ENCODE results near the gene ARFIP2. TPM values are rescaled to one million over a fixed set of nuclear protein-coding genes. Genes with fewer than 3 reads are reported as not detected.

Gene ARFIP2
- total RNA-seq, 1 experiment from 2014 or later: 100 TPM

- H3K27ac Mint-ChIP-seq (ENCODE audit: unreplicated experiment): no peak overlapping the region
- intact Hi-C loops (cut with micrococcal nuclease; ENCODE audit: unreplicated experiment): loop anchor here (1.0 kb wide), 1 partner anchor 11 kb away; no protein-coding TSS in a partner anchor
- peaks cover 11% of the 10 kb centered on the region; the same call in 1 of the 2 replicates for H3K4me1 ChIP-seq
- no TSS peak for BruUV-seq (replicated peaks)
- no peaks in the 10 kb centered on the region for H3K9me3 ChIP-seq
- POLR2A ChIA-PET: no interaction called here
- peaks cover 14% of the 10 kb centered on the region for H3K4me1 Mint-ChIP-seq (ENCODE audit: low read depth, unreplicated experiment)
- TF ChIP-seq CTCF (IDR thresholded peaks at IDR 0.05; ENCODE audit: insufficient read depth in 1 of 2, low read depth in 1 of 2, low read length in 1 of 2, severe bottlenecking in 1 of 2, unreplicated experiment in 1 of 2): no peak
- DNase-seq: no peak
- CTCF ChIA-PET: no interaction called here
- peaks cover 1% of the 10 kb centered on the region; the same call in 1 of the 2 replicates for H3K36me3 ChIP-seq (ENCODE audit: control insufficient read depth, insufficient read depth, low read length)
- H3K9me3 Mint-ChIP-seq (ENCODE audit: unreplicated experiment): no peaks in the 10 kb centered on the region
- H3K27me3 ChIP-seq (replicated peaks; ENCODE audit: control insufficient read depth, insufficient read depth, low read length): no peaks in the 10 kb centered on the region
- H3K4me3 ChIP-seq (ENCODE audit: low read depth, low read length): no peak overlapping the region
- no peak overlapping the region for H3K4me3 Mint-ChIP-seq (ENCODE audit: unreplicated experiment)
- H3K36me3 Mint-ChIP-seq (ENCODE audit: insufficient read depth, unreplicated experiment): peaks cover 23% of the 10 kb centered on the region
- no peaks in the 10 kb centered on the region for H3K27me3 Mint-ChIP-seq (ENCODE audit: insufficient read depth, unreplicated experiment)
Observed at GRCh38 chr11:6469599-6469998, 11.5 kb downstream of the ARFIP2 start.

GRCh38 chr11:6468712-6469495 is 12.2 kb downstream of the ARFIP2 start:
- TF ChIP-seq CTCF (IDR thresholded peaks at IDR 0.05; ENCODE audit: insufficient read depth in 1 of 2, low read depth in 1 of 2, low read length in 1 of 2, severe bottlenecking in 1 of 2, unreplicated experiment in 1 of 2): no peak
- peaks cover 1% of the 10 kb centered on the region; the same call in 1 of the 2 replicates for H3K36me3 ChIP-seq (ENCODE audit: control insufficient read depth, insufficient read depth, low read length)
- no peaks in the 10 kb centered on the region for H3K27me3 Mint-ChIP-seq (ENCODE audit: insufficient read depth, unreplicated experiment)
- no peaks in the 10 kb centered on the region for H3K27me3 ChIP-seq (replicated peaks; ENCODE audit: control insufficient read depth, insufficient read depth, low read length)
- peaks cover 6% of the 10 kb centered on the region; the same call in 1 of the 2 replicates for H3K4me1 ChIP-seq
- no peak overlapping the region for H3K4me3 ChIP-seq (ENCODE audit: low read depth, low read length)
- intact Hi-C loops (cut with micrococcal nuclease; ENCODE audit: unreplicated experiment): loop anchor here (1.0 kb wide), 1 partner anchor 11 kb away; no protein-coding TSS in a partner anchor
- peaks cover 23% of the 10 kb centered on the region for H3K36me3 Mint-ChIP-seq (ENCODE audit: insufficient read depth, unreplicated experiment)
- DNase-seq: peak; percentile 50 to 73
- H3K9me3 Mint-ChIP-seq (ENCODE audit: unreplicated experiment): no peaks in the 10 kb centered on the region
- no peak overlapping the region for H3K4me3 Mint-ChIP-seq (ENCODE audit: unreplicated experiment)
- H3K9me3 ChIP-seq: no peaks in the 10 kb centered on the region
- CTCF ChIA-PET: no interaction called here
- POLR2A ChIA-PET: interaction anchor here (0.6 kb wide), 1 partner anchor 15 kb away, joined by 3 read pairs; no protein-coding TSS in a partner anchor
- BruUV-seq (replicated peaks): no TSS peak
- no peak overlapping the region for H3K27ac Mint-ChIP-seq (ENCODE audit: unreplicated experiment)
- peaks cover 14% of the 10 kb centered on the region for H3K4me1 Mint-ChIP-seq (ENCODE audit: low read depth, unreplicated experiment)

GRCh38 chr11:6459099-6459450 is 22.1 kb downstream of the ARFIP2 start:
- H3K36me3 ChIP-seq (ENCODE audit: control insufficient read depth, insufficient read depth, low read length): peaks cover 8% of the 10 kb centered on the region
- H3K9me3 ChIP-seq: no peaks in the 10 kb centered on the region
- H3K4me1 ChIP-seq: peaks cover 33% of the 10 kb centered on the region
- TF ChIP-seq CTCF (IDR thresholded peaks at IDR 0.05; ENCODE audit: insufficient read depth in 1 of 2, low read depth in 1 of 2, low read length in 1 of 2, severe bottlenecking in 1 of 2, unreplicated experiment in 1 of 2): no peak
- Mint-ChIP-seq H3K9me3 (ENCODE audit: unreplicated experiment) (no peaks in the 10 kb centered on the region), H3K36me3 (ENCODE audit: insufficient read depth, unreplicated experiment) (peaks cover 15% of the 10 kb centered on the region), H3K4me3 (ENCODE audit: unreplicated experiment) (no peak overlapping the region), H3K27me3 (ENCODE audit: insufficient read depth, unreplicated experiment) (no peaks in the 10 kb centered on the region), H3K27ac (ENCODE audit: unreplicated experiment) (no peak overlapping the region), H3K4me1 (ENCODE audit: low read depth, unreplicated experiment) (peaks cover 11% of the 10 kb centered on the region)
- no TSS peak for BruUV-seq (replicated peaks)
- peak in 1 of 2 experiments; percentile 53 for DNase-seq
- H3K4me3 ChIP-seq (ENCODE audit: low read depth, low read length): no peak overlapping the region
- CTCF ChIA-PET: interaction anchor here (0.8 to 2.0 kb wide), 5 partner anchors 15 to 96 kb away, joined by 3 to 9 read pairs (median 4); partner anchors contain the start of gene TRIM3
- POLR2A ChIA-PET: interaction anchor here (0.5 to 1.7 kb wide), 5 partner anchors 16 to 193 kb away, joined by 3 to 13 read pairs (median 4); partner anchors contain the start of genes ARFIP2, SMPD1 and TIMM10B
- H3K27me3 ChIP-seq (replicated peaks; ENCODE audit: control insufficient read depth, insufficient read depth, low read length): no peaks in the 10 kb centered on the region
- intact Hi-C loops (cut with micrococcal nuclease; ENCODE audit: unreplicated experiment): no loop called here

Measured in Caco-2 (cell line).